ENCODE data around the gene PELI2.

- TF ChIP-seq GATA2 (IDR thresholded peaks at IDR 0.05; ENCODE audit: low read depth, low read length) (no peak), GATA3 (IDR thresholded peaks at IDR 0.05; ENCODE audit: low read depth, low read length) (no peak)
Observed at GRCh38 chr14:56324454-56324853, 206.2 kb downstream of the PELI2 start.

Measured in SH-SY5Y (cell line).